K562 (cell line): ENCODE data around the gene NUPR1. TPM values are rescaled to one million over a fixed set of nuclear protein-coding genes. Genes with fewer than 3 reads are reported as not detected.

Experiments used
- ATAC-seq: fragments of 200-7000 bp; cut with Tn5 transposase; 3 replicates; pipeline ENCODE4 v1.9.1; 2020; ENCODE audit warnings: moderate library complexity
- BruUV-seq: library from RNA; stranded (reverse); fragments of 400-500 nt; replicated peaks from 2 replicates; lab custom pipeline; 2021; lab: Mats Ljungman, UMichigan
- CTCF ChIA-PET: fragments of 300-600 bp; formaldehyde crosslinking; extraction: SDS; loops from one replicate; lab custom pipeline; 2021; ENCODE audit warnings: low intra/inter-chr PET ratio; lab: Yijun Ruan, JAX
- POLR2A ChIA-PET: fragments of 300-600, 350-650 bp; sonication (Branson Sonifier 250); formaldehyde crosslinking; extraction: SDS; loops from one replicate; lab custom pipeline; 2021; ENCODE audit warnings: antibody characterized with exemption, inconsistent platforms; lab: Yijun Ruan, JAX
- DNase-seq, 4 experiments: peaks; one replicate each; pipeline versions ENCODE4 v3.0.0 to v3.0.0-alpha.2; 2011 to 2018; ENCODE audit warnings: low spot score in 3 of 4, mixed read lengths in 3 of 4; ENCODE audit errors: extremely low read depth in 1 of 4
- FAIRE-seq: peaks from 2 replicates; lab custom pipeline; 2011; peaks lifted over from hg19 to GRCh38; lab: Jason Lieb, UNC
- H2AFZ ChIP-seq: 2 replicates; pipeline ENCODE4 v1.6.0; 2011; ENCODE audit warnings: low read depth, low read length, control low read depth, inconsistent platforms
- H3K27ac ChIP-seq: fragments of 200-600 bp; 3 replicates; pipeline ENCODE4 v1.8.0; 2011; ENCODE audit warnings: low read depth, mild to moderate bottlenecking, control low read depth, inconsistent platforms, low read length, moderate library complexity, mixed read lengths; ENCODE audit errors: extremely low read depth
- H3K27me3 ChIP-seq, 2 experiments: fragments of 300-600 bp in 1 of 2; 2 replicates in 1 of 2; 3 replicates in 1 of 2; pipeline versions ENCODE4 v1.6.0 to v1.8.0; 2011; ENCODE audit warnings: inconsistent platforms in 2 of 2, low read length in 2 of 2, mild to moderate bottlenecking in 1 of 2, mixed read lengths in 1 of 2, moderate library complexity in 1 of 2; ENCODE audit not compliant: control insufficient read depth in 2 of 2, insufficient read depth in 2 of 2
- H3K36me3 ChIP-seq: fragments of 300-600 bp; 3 replicates; pipeline ENCODE4 v1.8.0; 2011; ENCODE audit warnings: mild to moderate bottlenecking, low read length, inconsistent platforms; ENCODE audit not compliant: control insufficient read depth, insufficient read depth
- H3K4me1 ChIP-seq, 2 experiments: fragments of 200-600 bp in 1 of 2; replicated peaks in 1 of 2; 2 replicates in 1 of 2; 3 replicates in 1 of 2; pipeline versions ENCODE4 v1.5.1 to v1.8.0; 2011; ENCODE audit warnings: inconsistent platforms in 2 of 2, low read length in 2 of 2, mild to moderate bottlenecking in 1 of 2, mixed read lengths in 1 of 2, moderate library complexity in 1 of 2; ENCODE audit not compliant: control insufficient read depth in 2 of 2, insufficient read depth in 2 of 2
- H3K4me2 ChIP-seq: 2 replicates; pipeline ENCODE4 v1.6.1; 2011; ENCODE audit warnings: low read length, control low read depth, inconsistent platforms, mixed read lengths; ENCODE audit not compliant: insufficient read depth
- H3K4me3 ChIP-seq: fragments of 200-600 bp; sonication (generic), shearing (Covaris generic); 2 replicates; pipeline ENCODE4 v1.5.1; 2016; ENCODE audit warnings: control low read depth, inconsistent platforms
- H3K79me2 ChIP-seq: fragments of 200-600 bp; 3 replicates; pipeline ENCODE4 v1.8.0; 2011; ENCODE audit warnings: low read length, inconsistent platforms; ENCODE audit not compliant: control insufficient read depth, insufficient read depth
- H3K9ac ChIP-seq, 2 experiments: 2 replicates each; pipeline versions ENCODE4 v1.6.0 to v1.6.1; 2011; ENCODE audit warnings: low read depth in 2 of 2, low read length in 2 of 2, control low read depth in 1 of 2, inconsistent platforms in 1 of 2, mild to moderate bottlenecking in 1 of 2, mixed read lengths in 1 of 2; ENCODE audit not compliant: insufficient read depth in 1 of 2
- H3K9me1 ChIP-seq: one replicate; pipeline ENCODE4 v1.6.0; 2011; ENCODE audit warnings: inconsistent platforms, mild to moderate bottlenecking, low read length, moderate library complexity; ENCODE audit not compliant: control insufficient read depth, insufficient read depth
- H3K9me3 ChIP-seq: replicated peaks from 2 replicates; pipeline ENCODE4 v1.5.1; 2011; ENCODE audit warnings: low read depth, low read length, inconsistent platforms; ENCODE audit not compliant: control insufficient read depth, insufficient read depth
- H4K20me1 ChIP-seq: replicated peaks from 2 replicates; pipeline ENCODE4 v1.6.1; 2011; ENCODE audit warnings: low read length, inconsistent platforms, mixed read lengths; ENCODE audit not compliant: control insufficient read depth, insufficient read depth
- ATF3 ChIP-seq, 2 experiments: fragments of 450-650 bp in 1 of 2; sonication (generic) in 1 of 2; formaldehyde crosslinking in 1 of 2; IDR thresholded peaks in 1 of 2; conservative IDR thresholded peaks in 1 of 2; 2 replicates each; pipeline versions ENCODE4 v1.6.1 to v1.8.1; 2016 to 2023; ENCODE audit warnings: mild to moderate bottlenecking in 2 of 2, moderate library complexity in 2 of 2, inconsistent platforms in 1 of 2, missing genetic modification reagents in 1 of 2
- CBX3 ChIP-seq, 2 experiments: IDR thresholded peaks; 1 replicate in 1 of 2; 2 replicates in 1 of 2; pipeline ENCODE4 v1.6.1; 2012; ENCODE audit warnings: inconsistent platforms in 2 of 2, low read length in 2 of 2, borderline replicate concordance in 1 of 2, control low read depth in 1 of 2
- IRF9 ChIP-seq: fragments of 450-650 bp; IDR thresholded peaks from 2 replicates; pipeline ENCODE4 v1.6.1; 2016; ENCODE audit warnings: missing biosample characterization, missing genetic modification characterization
- RAD51 ChIP-seq: fragments of 450-650 bp; IDR thresholded peaks from 2 replicates; pipeline ENCODE4 v1.7.1; 2016; ENCODE audit warnings: low read depth, mild to moderate bottlenecking, borderline replicate concordance
- RBM34 ChIP-seq: fragments of 200-400 bp; formaldehyde crosslinking; IDR thresholded peaks from 2 replicates; pipeline ENCODE4 v1.6.1; 2018; ENCODE audit warnings: low read length, borderline replicate concordance; ENCODE audit not compliant: insufficient read depth
- SMARCA4 ChIP-seq: fragments of 450-650 bp; IDR thresholded peaks from 2 replicates; pipeline ENCODE4 v1.6.1; 2016
- SOX6 ChIP-seq: fragments of 450-650 bp; IDR thresholded peaks from 2 replicates; pipeline ENCODE4 v1.6.1; 2014; ENCODE audit warnings: mild to moderate bottlenecking
- SREBF1 ChIP-seq: fragments of 150-350 bp; IDR thresholded peaks from 2 replicates; pipeline ENCODE4 v1.6.1; 2014; ENCODE audit warnings: antibody characterized with exemption, low read depth, low read length, borderline replicate concordance
- SRSF7 ChIP-seq: fragments of 200-400 bp; formaldehyde crosslinking; optimal IDR thresholded peaks from 2 replicates; pipeline ENCODE3; 2017; ENCODE audit warnings: mild to moderate bottlenecking, low read depth, low read length
- TFE3 ChIP-seq: fragments of 450-650 bp; formaldehyde crosslinking; IDR thresholded peaks from 2 replicates; pipeline ENCODE4 v1.4.0; 2020; ENCODE audit warnings: mild to moderate bottlenecking, mixed read lengths
- TRIM28 ChIP-seq: fragments of 450-650 bp; IDR thresholded peaks from 2 replicates; pipeline ENCODE4 v1.6.1; 2017
- ZNF644 ChIP-seq: fragments of 200-800 bp; sonication (Bioruptor generic); IDR thresholded peaks from 2 replicates; pipeline ENCODE4 v1.6.1; 2016; ENCODE audit warnings: low read depth, missing genetic modification characterization, missing compliant biosample characterization
- WGBS: fragments of 100-300 bp; shearing (Covaris generic); methylation state at CpG from one replicate; pipeline ENCODE4 v1.1.6; 2016; ENCODE audit warnings: low coverage, mixed read lengths; ENCODE audit not compliant: insufficient coverage; ENCODE audit errors: missing lambda C conversion rate; 5-methylcytosine and 5-hydroxymethylcytosine counted together
- in situ Hi-C: fragments of 300-500 bp; cut with MboI; formaldehyde crosslinking; loops from 4 replicates; pipeline ENCODE4 v1.15.0; 2018; ENCODE audit warnings: inconsistent platforms, mixed read lengths
- intact Hi-C: fragments of 100-400 bp; cut with micrococcal nuclease; formaldehyde crosslinking; loops from 2 replicates; pipeline ENCODE4 v1.14.2; 2022
- polyA plus RNA-seq, 8 experiments: library from polyadenylated mRNA; depleted of rRNA in 4 of 8; stranded (reverse) in 5 of 8; unstranded in 3 of 8; fragments of >200 nt; fragmentation: Nextera tagmentation in 2 of 8; fragmentation: Illumina TruSeq in 1 of 8; extraction: Ambion mirVana in 2 of 8; extraction: Trizol in 1 of 8; gene quantifications; 2 replicates each; pipeline versions ENCODE4 v1.2.1 to v1.2.3, GENCODE V29; 2011 to 2014; ENCODE audit warnings: inconsistent platforms in 1 of 8, missing spikeins in 1 of 8
- total RNA-seq, 7 experiments: library from RNA; depleted of rRNA in 6 of 7; stranded (reverse); fragments of >200 nt in 6 of 7; fragmentation: Illumina TruSeq in 2 of 7; extraction: Trizol in 2 of 7; gene quantifications; 2 replicates each; pipeline versions ENCODE4 v1.2.1 to v1.2.3, GENCODE V29; 2011 to 2021; ENCODE audit warnings: low replicate concordance in 1 of 7

NUPR1 gene
- total and polyA plus RNA-seq, 9 of the 15 experiments (the other 6 are each of a cell fraction or from before 2014, with no cell fraction given) = 0.07 to 1.5 (median 0.27) TPM

- Histone ChIP-seq H4K20me1 (no peaks in the 10 kb centered on the region; the same call in 1 of the 2 replicates), H3K36me3 (no peaks in the 10 kb centered on the region), H3K27me3 (no peaks in the 10 kb centered on the region), H3K79me2 (peaks cover 4% of the 10 kb centered on the region; the same call in 2 of the 3 replicates), H3K27ac (no peak overlapping the region), H3K4me3 (no peak overlapping the region), H3K9me1 (no peaks in the 10 kb centered on the region), H3K4me1 (peaks cover 0 to 3% of the 10 kb centered on the region in 2 experiments; a peak in 1 of 5 replicates), H3K4me2 (no peak overlapping the region), H3K9ac (no peak overlapping the region), H3K9me3 (no peaks in the 10 kb centered on the region; the same call in 1 of the 2 replicates), H2AFZ (no peak overlapping the region)
- intact Hi-C loops = no loop called here
- no TSS peak for BruUV-seq
- POLR2A ChIA-PET = no interaction called here
- CTCF ChIA-PET = no interaction called here
- WGBS = 92% methylated on average over 5 of the region's 5 CpGs
- DNase-seq = no peak
- FAIRE-seq = no peak
- TF ChIP-seq SREBF1 = no peak
- TF ChIP-seq TFE3 = no peak
- in situ Hi-C loops = no loop called here
- no peak for ATAC-seq
Measured at GRCh38 chr16:28569021-28569420, 30.2 kb upstream of the NUPR1 start.

GRCh38 chr16:28567292-28567691, 28.5 kb upstream of the NUPR1 start:
- H3K9me3 ChIP-seq = no peaks in the 10 kb centered on the region; the same call in 1 of the 2 replicates
- BruUV-seq = no TSS peak
- no peak overlapping the region for H3K27ac ChIP-seq
- intact Hi-C loops (no loop called here), in situ Hi-C loops (no loop called here)
- POLR2A ChIA-PET = no interaction called here
- no peak overlapping the region for H2AFZ ChIP-seq
- H3K9ac ChIP-seq = no peak overlapping the region
- no peaks in the 10 kb centered on the region; a peak in 1 of 5 replicates for H3K4me1 ChIP-seq
- CTCF ChIA-PET = no interaction called here
- no peak overlapping the region for H3K4me2 ChIP-seq
- no peaks in the 10 kb centered on the region for H3K36me3 ChIP-seq
- no peaks in the 10 kb centered on the region for H3K27me3 ChIP-seq
- WGBS = 94% methylated on average over 2 of the region's 2 CpGs
- no peak for ATAC-seq
- H3K9me1 ChIP-seq = no peaks in the 10 kb centered on the region
- peaks cover 4% of the 10 kb centered on the region; the same call in 1 of the 3 replicates for H3K79me2 ChIP-seq
- no peaks in the 10 kb centered on the region for H4K20me1 ChIP-seq
- DNase-seq = no peak
- H3K4me3 ChIP-seq = no peak overlapping the region
- no peak for FAIRE-seq
- TF ChIP-seq RBM34 (no peak), SRSF7 (no peak), SREBF1 (no peak), ATF3 (IDR thresholded peaks at IDR 0.05) (no peak), ATF3 (CRISPR knock-in tag; conservative IDR thresholded peaks at IDR 0.05) (no peak), SMARCA4 (no peak), CBX3 (IDR thresholded peaks at IDR 0.05; ENCODE audit: borderline replicate concordance in 1 of 2, low read length in 2 of 2) (peak in 1 of 2 experiments; percentile 77; a peak in 1 of 3 replicates), TRIM28 (peak; percentile 80; the same call in 1 of the 2 replicates), IRF9 (no peak), ZNF644 (no peak), RAD51 (no peak), SOX6 (no peak)
